Gastrocnemius medialis (tissue), 4 donors: ENCODE measurements around the gene FOLR1.

Experiments used
- CTCF ChIP-seq, 5 experiments: fragments of 450-650 bp in 3 of 5; fragments of 200-600 bp in 2 of 5; sonication (generic) in 2 of 5; IDR thresholded peaks in 4 of 5; conservative IDR thresholded peaks in 1 of 5; 1 replicate in 4 of 5; 2 replicates in 1 of 5; pipeline ENCODE4 v1.5.1; 2016 to 2019; ENCODE audit warnings: antibody characterized with exemption in 5 of 5, mild to moderate bottlenecking in 3 of 5, moderate library complexity in 3 of 5
- POLR2A ChIP-seq, 2 donors: fragments of 450-650 bp; IDR thresholded peaks; one replicate each; pipeline ENCODE4 v1.6.1; 2017; ENCODE audit warnings: antibody characterized with exemption in 2 of 2, mild to moderate bottlenecking in 2 of 2, moderate library complexity in 2 of 2

GRCh38 chr11:72242141-72242540 is 50.2 kb downstream of the FOLR1 start:
- no peak for TF ChIP-seq CTCF (IDR thresholded peaks at IDR 0.05 in 4 of 5, conservative IDR thresholded peaks at IDR 0.05 in 1 of 5)
- TF ChIP-seq POLR2A (IDR thresholded peaks at IDR 0.05): no peak
